GM12878 (cell line): ENCODE results near the gene AKT1S1. TPM values are rescaled to one million over a fixed set of nuclear protein-coding genes. Genes with fewer than 3 reads are reported as not detected.

Experiments used
- BACH1 ChIP-seq: fragments of 450-650 bp; IDR thresholded peaks from 2 replicates; pipeline ENCODE4 v1.6.1; 2017; ENCODE audit warnings: mild to moderate bottlenecking, borderline replicate concordance
- BRCA1 ChIP-seq: IDR thresholded peaks from 2 replicates; pipeline ENCODE4 v1.6.1; 2011; ENCODE audit warnings: low read depth, low read length, improper control_type of control experiment
- CHD1 ChIP-seq: IDR thresholded peaks from 2 replicates; pipeline ENCODE4 v1.6.1; 2012; ENCODE audit warnings: low read depth, low read length, improper control_type of control experiment
- CREM ChIP-seq: IDR thresholded peaks from 2 replicates; pipeline ENCODE4 v1.6.1; 2014; ENCODE audit warnings: antibody characterized with exemption, low read depth
- E4F1 ChIP-seq: fragments of 450-650 bp; IDR thresholded peaks from 2 replicates; pipeline ENCODE4 v1.6.1; 2018; ENCODE audit warnings: borderline replicate concordance, mild to moderate bottlenecking; ENCODE audit not compliant: partially characterized antibody
- EGR1 ChIP-seq, 2 experiments: IDR thresholded peaks; 1 replicate in 1 of 2; 2 replicates in 1 of 2; pipeline ENCODE4 v1.6.1; 2011 to 2012; ENCODE audit warnings: low read depth in 2 of 2, low read length in 2 of 2, borderline replicate concordance in 1 of 2, mild to moderate bottlenecking in 1 of 2, moderate library complexity in 1 of 2
- ELK1 ChIP-seq: IDR thresholded peaks from 2 replicates; pipeline ENCODE4 v1.6.1; 2012; ENCODE audit warnings: low read depth, low read length, improper control_type of control experiment
- IRF5 ChIP-seq: fragments of 450-650 bp; IDR thresholded peaks from 2 replicates; pipeline ENCODE4 v1.6.1; 2017; ENCODE audit warnings: borderline replicate concordance
- JUNB ChIP-seq: IDR thresholded peaks from 2 replicates; pipeline ENCODE4 v1.6.1; 2016; ENCODE audit warnings: antibody characterized with exemption, mild to moderate bottlenecking
- MEF2B ChIP-seq: fragments of 450-650 bp; IDR thresholded peaks from 2 replicates; pipeline ENCODE4 v1.6.1; 2018; ENCODE audit warnings: mild to moderate bottlenecking, moderate library complexity; ENCODE audit not compliant: partially characterized antibody, poor library complexity, severe bottlenecking
- MYB ChIP-seq: fragments of 150-350 bp; IDR thresholded peaks from 2 replicates; pipeline ENCODE4 v1.6.1; 2014; ENCODE audit warnings: mild to moderate bottlenecking, low read depth, low read length, borderline replicate concordance
- MYC ChIP-seq: IDR thresholded peaks from 2 replicates; pipeline ENCODE4 v1.6.1; 2011; ENCODE audit warnings: mild to moderate bottlenecking, low read length, moderate library complexity, inconsistent platforms; ENCODE audit not compliant: insufficient read depth, insufficient replicate concordance, insufficient read length, severe bottlenecking
- NFYB ChIP-seq: IDR thresholded peaks from 2 replicates; pipeline ENCODE4 v1.6.1; 2011; ENCODE audit warnings: low read depth, mild to moderate bottlenecking, low read length, improper control_type of control experiment, moderate library complexity; ENCODE audit not compliant: insufficient read depth
- PAX8 ChIP-seq: fragments of 450-650 bp; IDR thresholded peaks from 2 replicates; pipeline ENCODE4 v1.6.1; 2017; ENCODE audit warnings: mild to moderate bottlenecking, moderate library complexity
- RAD51 ChIP-seq: fragments of 450-650 bp; IDR thresholded peaks from 2 replicates; pipeline ENCODE4 v1.6.1; 2016; ENCODE audit warnings: moderate library complexity, mild to moderate bottlenecking, inconsistent platforms
- RBBP5 ChIP-seq: fragments of 200-600 bp; sonication (generic); conservative IDR thresholded peaks from 2 replicates; pipeline ENCODE4 v1.6.1; 2016
- SMAD1 ChIP-seq: fragments of 450-650 bp; IDR thresholded peaks from 2 replicates; pipeline ENCODE4 v1.6.1; 2018; ENCODE audit warnings: mild to moderate bottlenecking, low read depth; ENCODE audit not compliant: partially characterized antibody
- SRF ChIP-seq, 2 experiments: IDR thresholded peaks; 2 replicates each; pipeline ENCODE4 v1.6.1; 2011; ENCODE audit warnings: low read depth in 2 of 2, low read length in 2 of 2, mild to moderate bottlenecking in 1 of 2, moderate library complexity in 1 of 2
- STAT1 ChIP-seq: fragments of 450-650 bp; conservative IDR thresholded peaks from 2 replicates; pipeline ENCODE4 v1.6.1; 2014; ENCODE audit warnings: antibody characterized with exemption, mild to moderate bottlenecking
- SUPT20H ChIP-seq: IDR thresholded peaks from 2 replicates; pipeline ENCODE4 v1.6.1; 2011; ENCODE audit warnings: low read depth, mild to moderate bottlenecking, low read length, moderate library complexity, borderline replicate concordance; ENCODE audit not compliant: control insufficient read depth
- SUZ12 ChIP-seq: fragments of 200-600 bp; sonication (generic); IDR thresholded peaks from one replicate; pipeline ENCODE4 v1.6.1; 2018; ENCODE audit warnings: antibody characterized with exemption, mild to moderate bottlenecking; ENCODE audit not compliant: unreplicated experiment
- TAF1 ChIP-seq: IDR thresholded peaks from 2 replicates; pipeline ENCODE4 v1.6.1; 2011; ENCODE audit warnings: mild to moderate bottlenecking, low read depth, low read length, borderline replicate concordance
- USF1 ChIP-seq: IDR thresholded peaks from 2 replicates; pipeline ENCODE4 v1.6.1; 2011; ENCODE audit warnings: borderline replicate concordance, low read depth, mild to moderate bottlenecking, moderate library complexity, mixed read lengths, low read length; ENCODE audit not compliant: insufficient read depth; ENCODE audit errors: extremely low read length
- ZSCAN29 ChIP-seq: fragments of 450-650 bp; IDR thresholded peaks from 2 replicates; pipeline ENCODE4 v1.6.1; 2017; ENCODE audit warnings: mild to moderate bottlenecking, moderate library complexity
- polyA plus RNA-seq, 11 experiments: library from polyadenylated mRNA; depleted of rRNA in 4 of 11; unstranded in 6 of 11; stranded (reverse) in 5 of 11; fragments of >200 nt; fragmentation: Nextera tagmentation in 4 of 11; fragmentation: Illumina TruSeq in 1 of 11; extraction: Ambion mirVana in 4 of 11; extraction: Trizol in 1 of 11; gene quantifications; 1 replicate in 1 of 11; 2 replicates in 10 of 11; pipeline versions ENCODE4 v1.2.1 to v1.2.3, GENCODE V29; 2011 to 2016; ENCODE audit warnings: inconsistent platforms in 2 of 11, missing spikeins in 2 of 11, low read depth in 1 of 11
- total RNA-seq, 4 experiments: library from RNA; depleted of rRNA in 3 of 4; stranded (reverse); fragments of >200 nt in 3 of 4; fragmentation: Illumina TruSeq in 1 of 4; extraction: Trizol in 1 of 4; gene quantifications; 2 replicates each; pipeline versions ENCODE4 v1.2.1 to v1.2.3, GENCODE V29; 2013 to 2021

Gene AKT1S1
- total and polyA plus RNA-seq, 10 of the 15 experiments (the other 5 are each of a cell fraction or from before 2014, with no cell fraction given), result 0.43 to 23.0 (median 12.3) TPM

GRCh38 chr19:49869484-49870308 lies 7.5 kb downstream of the AKT1S1 start (continued):
- TF ChIP-seq SMAD1 (no peak), PAX8 (no peak), IRF5 (no peak), JUNB (no peak), MEF2B (peak; percentile 10), NFYB (peak; percentile 81), RAD51 (no peak), SUZ12 (no peak), E4F1 (no peak), EGR1 (IDR thresholded peaks at IDR 0.05; ENCODE audit: borderline replicate concordance in 1 of 2, low read depth in 2 of 2, low read length in 2 of 2) (peak in 1 of 2 experiments; percentile 62; a peak in 1 of 3 replicates), ZSCAN29 (no peak), BACH1 (peak; percentile 79; the same call in 1 of the 2 replicates), MYC (peak; percentile 21), CHD1 (no peak), BRCA1 (0 out of 2 replicates have a peak, but pooled peaks have one; percentile 25), USF1 (no peak), STAT1 (no peak), TAF1 (peak; percentile 56; the same call in 1 of the 2 replicates), ELK1 (no peak), SRF (IDR thresholded peaks at IDR 0.05; ENCODE audit: low read depth in 2 of 2, low read length in 2 of 2) (peak in 1 of 2 experiments; percentile 59; a peak in 2 of 4 replicates), MYB (no peak), RBBP5 (no peak), CREM (peak; percentile 84), SUPT20H (no peak)
